ENCODE data around the gene NUP85. TPM values are rescaled to one million over a fixed set of nuclear protein-coding genes. Genes with fewer than 3 reads are reported as not detected.

Gene NUP85
- polyA plus RNA-seq, 2 of the 4 experiments (the other 2 are of a cell fraction): 83.4 to 110 TPM

DNA sequence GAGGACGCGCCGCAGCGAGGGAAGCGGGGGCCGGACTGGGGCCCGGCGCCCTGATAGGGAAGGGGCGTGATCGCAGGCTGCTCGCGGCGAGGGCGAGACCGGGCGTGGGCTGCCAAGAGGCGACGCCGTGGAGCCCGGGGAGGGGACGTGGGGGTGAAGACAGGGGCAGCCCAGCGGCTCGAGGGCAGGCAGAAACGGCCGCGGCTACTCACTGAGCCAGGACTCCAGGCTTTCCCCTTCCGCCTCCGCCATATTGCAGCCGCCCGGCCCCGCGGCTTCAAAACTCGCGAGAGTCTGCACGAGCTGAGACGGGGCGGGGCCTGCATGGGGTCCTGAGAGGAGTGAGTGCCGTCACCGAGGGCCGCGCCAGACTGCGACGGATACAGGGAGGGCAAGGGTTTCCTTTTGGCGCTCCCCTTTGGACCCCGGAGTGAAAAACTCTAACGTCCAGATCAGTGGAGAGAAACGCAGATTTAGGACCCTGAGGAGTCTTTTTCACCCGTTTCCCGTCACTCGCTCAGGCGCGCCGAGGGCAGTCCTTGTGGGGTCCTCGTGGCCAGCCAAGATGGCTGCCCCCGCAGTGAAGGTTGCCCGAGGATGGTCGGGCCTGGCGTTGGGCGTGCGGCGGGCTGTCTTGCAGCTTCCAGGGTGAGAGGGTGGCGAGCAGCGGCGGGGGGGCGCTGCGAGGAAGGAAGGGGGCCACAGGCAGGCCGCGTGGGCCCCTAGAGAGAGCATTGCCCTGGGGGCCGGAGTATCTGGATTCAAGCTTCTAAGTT is 56.0 kb downstream of the NUP85 start, which contains the start of the genes GGA3 and MRPS7:
Gene GGA3, minus strand, starts transcription at position 271 of the 776 bp plus-strand sequence. Its CDS starts 19 bp downstream, at position 252.
Gene MRPS7, plus strand, starts transcription at position 544 of the 776 bp plus-strand sequence. Its CDS starts 22 bp downstream, at position 566.
- DNase-seq (ENCODE audit: low read depth in 1 of 2, low spot score in 1 of 2): peak; percentile 95 to 96
- H3K27ac ChIP-seq: peak within 1 kb of the TSS; percentile 96
- no peak for FAIRE-seq
- TF ChIP-seq, protein P1, sequence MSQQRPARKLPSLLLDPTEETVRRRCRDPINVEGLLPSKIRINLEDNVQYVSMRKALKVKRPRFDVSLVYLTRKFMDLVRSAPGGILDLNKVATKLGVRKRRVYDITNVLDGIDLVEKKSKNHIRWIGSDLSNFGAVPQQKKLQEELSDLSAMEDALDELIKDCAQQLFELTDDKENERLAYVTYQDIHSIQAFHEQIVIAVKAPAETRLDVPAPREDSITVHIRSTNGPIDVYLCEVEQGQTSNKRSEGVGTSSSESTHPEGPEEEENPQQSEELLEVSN (IDR thresholded peaks at IDR 0.05; ENCODE audit: borderline replicate concordance, low read depth): 0 out of 2 replicates have a peak, but pooled peaks have one; percentile 31
- TF ChIP-seq, protein P2, sequence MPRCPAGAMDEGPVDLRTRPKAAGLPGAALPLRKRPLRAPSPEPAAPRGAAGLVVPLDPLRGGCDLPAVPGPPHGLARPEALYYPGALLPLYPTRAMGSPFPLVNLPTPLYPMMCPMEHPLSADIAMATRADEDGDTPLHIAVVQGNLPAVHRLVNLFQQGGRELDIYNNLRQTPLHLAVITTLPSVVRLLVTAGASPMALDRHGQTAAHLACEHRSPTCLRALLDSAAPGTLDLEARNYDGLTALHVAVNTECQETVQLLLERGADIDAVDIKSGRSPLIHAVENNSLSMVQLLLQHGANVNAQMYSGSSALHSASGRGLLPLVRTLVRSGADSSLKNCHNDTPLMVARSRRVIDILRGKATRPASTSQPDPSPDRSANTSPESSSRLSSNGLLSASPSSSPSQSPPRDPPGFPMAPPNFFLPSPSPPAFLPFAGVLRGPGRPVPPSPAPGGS (IDR thresholded peaks at IDR 0.05): peak; percentile 72; the same call in 2 of the 3 replicates
- peak; percentile 13 for TF ChIP-seq ZFP36 (IDR thresholded peaks at IDR 0.05; ENCODE audit: borderline replicate concordance, partially characterized antibody)
- TF ChIP-seq PHF8 (IDR thresholded peaks at IDR 0.05; ENCODE audit: borderline replicate concordance, low read depth): peak; percentile 84; the same call in 1 of the 2 replicates
- no peak for TF ChIP-seq ZC3H11A (IDR thresholded peaks at IDR 0.05)
- peak; percentile 90 to 99 for TF ChIP-seq JUN (IDR thresholded peaks at IDR 0.05)
- peak; percentile 51; the same call in 1 of the 2 replicates for TF ChIP-seq RFX5 (IDR thresholded peaks at IDR 0.05)
- TF ChIP-seq, protein P3, sequence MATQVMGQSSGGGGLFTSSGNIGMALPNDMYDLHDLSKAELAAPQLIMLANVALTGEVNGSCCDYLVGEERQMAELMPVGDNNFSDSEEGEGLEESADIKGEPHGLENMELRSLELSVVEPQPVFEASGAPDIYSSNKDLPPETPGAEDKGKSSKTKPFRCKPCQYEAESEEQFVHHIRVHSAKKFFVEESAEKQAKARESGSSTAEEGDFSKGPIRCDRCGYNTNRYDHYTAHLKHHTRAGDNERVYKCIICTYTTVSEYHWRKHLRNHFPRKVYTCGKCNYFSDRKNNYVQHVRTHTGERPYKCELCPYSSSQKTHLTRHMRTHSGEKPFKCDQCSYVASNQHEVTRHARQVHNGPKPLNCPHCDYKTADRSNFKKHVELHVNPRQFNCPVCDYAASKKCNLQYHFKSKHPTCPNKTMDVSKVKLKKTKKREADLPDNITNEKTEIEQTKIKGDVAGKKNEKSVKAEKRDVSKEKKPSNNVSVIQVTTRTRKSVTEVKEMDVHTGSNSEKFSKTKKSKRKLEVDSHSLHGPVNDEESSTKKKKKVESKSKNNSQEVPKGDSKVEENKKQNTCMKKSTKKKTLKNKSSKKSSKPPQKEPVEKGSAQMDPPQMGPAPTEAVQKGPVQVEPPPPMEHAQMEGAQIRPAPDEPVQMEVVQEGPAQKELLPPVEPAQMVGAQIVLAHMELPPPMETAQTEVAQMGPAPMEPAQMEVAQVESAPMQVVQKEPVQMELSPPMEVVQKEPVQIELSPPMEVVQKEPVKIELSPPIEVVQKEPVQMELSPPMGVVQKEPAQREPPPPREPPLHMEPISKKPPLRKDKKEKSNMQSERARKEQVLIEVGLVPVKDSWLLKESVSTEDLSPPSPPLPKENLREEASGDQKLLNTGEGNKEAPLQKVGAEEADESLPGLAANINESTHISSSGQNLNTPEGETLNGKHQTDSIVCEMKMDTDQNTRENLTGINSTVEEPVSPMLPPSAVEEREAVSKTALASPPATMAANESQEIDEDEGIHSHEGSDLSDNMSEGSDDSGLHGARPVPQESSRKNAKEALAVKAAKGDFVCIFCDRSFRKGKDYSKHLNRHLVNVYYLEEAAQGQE (IDR thresholded peaks at IDR 0.05): peak; percentile 96
- peak; percentile 96 for TF ChIP-seq CHD2 (IDR thresholded peaks at IDR 0.05; ENCODE audit: low read length, partially characterized antibody)
- TF ChIP-seq POLR2A (IDR thresholded peaks at IDR 0.05; ENCODE audit: low read length): peak; percentile 91
- TF ChIP-seq ZSCAN20 (CRISPR knock-in tag; IDR thresholded peaks at IDR 0.05): no peak
- peak; percentile 64; the same call in 1 of the 2 replicates for TF ChIP-seq HOXB5 (CRISPR knock-in tag; IDR thresholded peaks at IDR 0.05)
- no peak for TF ChIP-seq CEBPB (IDR thresholded peaks at IDR 0.05)
- TF ChIP-seq KDM5A (IDR thresholded peaks at IDR 0.05): peak; percentile 96
- peak; percentile 67; the same call in 1 of the 2 replicates for TF ChIP-seq TP53 (CRISPR knock-in tag; IDR thresholded peaks at IDR 0.05)
- TF ChIP-seq MYC (IDR thresholded peaks at IDR 0.05; ENCODE audit: borderline replicate concordance, low read length): peak; percentile 93
- TF ChIP-seq TFCP2L1 (CRISPR knock-in tag; IDR thresholded peaks at IDR 0.05): no peak
- TF ChIP-seq JUNB (IDR thresholded peaks at IDR 0.05): no peak
- TF ChIP-seq, protein P4, sequence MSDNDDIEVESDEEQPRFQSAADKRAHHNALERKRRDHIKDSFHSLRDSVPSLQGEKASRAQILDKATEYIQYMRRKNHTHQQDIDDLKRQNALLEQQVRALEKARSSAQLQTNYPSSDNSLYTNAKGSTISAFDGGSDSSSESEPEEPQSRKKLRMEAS (IDR thresholded peaks at IDR 0.05): peak; percentile 91
- TF ChIP-seq MAZ (IDR thresholded peaks at IDR 0.05; ENCODE audit: borderline replicate concordance, low read depth, low read length): no peak
- peak; percentile 5; the same call in 1 of the 3 replicates for TF ChIP-seq SMC3 (IDR thresholded peaks at IDR 0.05)
- peak; percentile 57; the same call in 1 of the 2 replicates for TF ChIP-seq GATA3 (IDR thresholded peaks at IDR 0.05; ENCODE audit: borderline replicate concordance)
- no peak for TF ChIP-seq HES2 (IDR thresholded peaks at IDR 0.05)
- peak; percentile 84; the same call in 1 of the 2 replicates for TF ChIP-seq HDAC2 (IDR thresholded peaks at IDR 0.05)
- TF ChIP-seq FOSB (CRISPR knock-in tag; IDR thresholded peaks at IDR 0.05): 0 out of 2 replicates have a peak, but pooled peaks have one; percentile 40
- peak within 1 kb of the TSS; percentile 97 for H3K4me2 ChIP-seq
- H3K9me3 ChIP-seq: no peaks in the 10 kb centered on the region
- H3K4me1 ChIP-seq: peaks cover 22% of the 10 kb centered on the region
- peak within 1 kb of the TSS; percentile 97 for H3K4me3 ChIP-seq
- CTCF ChIA-PET: interaction anchor here (0.6 to 6.2 kb wide), 17 partner anchors 9 to 371 kb away, joined by 3 to 102 read pairs (median 5); partner anchors contain the start of genes MIF4GD, SLC25A19 and SMIM5
- ATAC-seq: peak; percentile 96 to 97
- POLR2A ChIA-PET: interaction anchor here (0.5 to 3.8 kb wide), 24 partner anchors 9 to 348 kb away, joined by 3 to 86 read pairs (median 4); partner anchors contain the start of genes GRB2, MIF4GD, NT5C and NUP85
- WGBS (ENCODE audit: missing lambda C conversion rate): 2% methylated on average over 37 of the region's 69 CpGs

Measured in A549 (cell line).